Testis (tissue), 3 donors: ENCODE data around the gene DUSP22. TPM values are rescaled to one million over a fixed set of nuclear protein-coding genes. Genes with fewer than 3 reads are reported as not detected.

Experiments
- DNase-seq: peaks from one replicate; pipeline ENCODE4 v3.0.0-alpha.2; 2019
- H3K27ac ChIP-seq, 2 donors: fragments of 200-600 bp; sonication (generic); one replicate each; pipeline ENCODE4 v1.5.1; 2019
- H3K27me3 ChIP-seq: fragments of 200-600 bp; sonication (generic); one replicate; pipeline ENCODE4 v1.5.1; 2019
- H3K36me3 ChIP-seq: fragments of 200-600 bp; sonication (generic); one replicate; pipeline ENCODE4 v1.5.1; 2017; ENCODE audit warnings: low read depth; ENCODE audit errors: missing control alignments
- H3K4me1 ChIP-seq: fragments of 200-600 bp; sonication (generic); one replicate; pipeline ENCODE4 v1.5.1; 2019
- H3K4me3 ChIP-seq, 2 donors: fragments of 200-600 bp; sonication (generic); one replicate each; pipeline ENCODE4 v1.5.1; 2017 to 2019
- H3K9me3 ChIP-seq: fragments of 200-600 bp; sonication (generic); one replicate; pipeline ENCODE4 v1.5.1; 2017
- POLR2A ChIP-seq: fragments of 450-650 bp; IDR thresholded peaks from one replicate; pipeline ENCODE4 v1.6.1; 2017; ENCODE audit warnings: antibody characterized with exemption, mild to moderate bottlenecking, moderate library complexity
- WGBS, 2 donors: methylation state at CpG; one replicate each; pipeline ENCODE4 v1.1.5; 2018; 5-methylcytosine and 5-hydroxymethylcytosine counted together
- intact Hi-C: fragments of 100-400 bp; cut with DNase I; formaldehyde crosslinking; loops from one replicate; pipeline ENCODE4 v1.15.1; 2023; ENCODE audit warnings: low total_unique reads
- polyA plus RNA-seq: library from polyadenylated mRNA; stranded (reverse); fragments of 350-450 nt; fragmentation: Illumina TruSeq; extraction: RNeasy Lipid Tissue Mini Kit (QIAGEN cat#74804); gene quantifications from one replicate; pipeline ENCODE4 v1.2.3, GENCODE V29; 2014; ENCODE audit warnings: low read depth, low replicate concordance; ENCODE audit not compliant: insufficient read depth
- total RNA-seq, 2 donors: library from RNA; depleted of rRNA; stranded (reverse); fragments of >200 nt; gene quantifications; one replicate each; pipeline ENCODE4 v1.2.3, GENCODE V29; 2016
- TF ChIP-seq, protein P1 (sequence below), 3 experiments: fragments of 450-650 bp in 2 of 3; fragments of 200-600 bp in 1 of 3; sonication (generic) in 1 of 3; IDR thresholded peaks; one replicate each; pipeline ENCODE4 v1.5.1; 2016 to 2019; ENCODE audit warnings: antibody characterized with exemption in 3 of 3, mild to moderate bottlenecking in 2 of 3, moderate library complexity in 1 of 3

The DUSP22 gene
- total and polyA plus RNA-seq, 3 donors from 2014 or later: 112 to 158 (median 129) TPM

DNA sequence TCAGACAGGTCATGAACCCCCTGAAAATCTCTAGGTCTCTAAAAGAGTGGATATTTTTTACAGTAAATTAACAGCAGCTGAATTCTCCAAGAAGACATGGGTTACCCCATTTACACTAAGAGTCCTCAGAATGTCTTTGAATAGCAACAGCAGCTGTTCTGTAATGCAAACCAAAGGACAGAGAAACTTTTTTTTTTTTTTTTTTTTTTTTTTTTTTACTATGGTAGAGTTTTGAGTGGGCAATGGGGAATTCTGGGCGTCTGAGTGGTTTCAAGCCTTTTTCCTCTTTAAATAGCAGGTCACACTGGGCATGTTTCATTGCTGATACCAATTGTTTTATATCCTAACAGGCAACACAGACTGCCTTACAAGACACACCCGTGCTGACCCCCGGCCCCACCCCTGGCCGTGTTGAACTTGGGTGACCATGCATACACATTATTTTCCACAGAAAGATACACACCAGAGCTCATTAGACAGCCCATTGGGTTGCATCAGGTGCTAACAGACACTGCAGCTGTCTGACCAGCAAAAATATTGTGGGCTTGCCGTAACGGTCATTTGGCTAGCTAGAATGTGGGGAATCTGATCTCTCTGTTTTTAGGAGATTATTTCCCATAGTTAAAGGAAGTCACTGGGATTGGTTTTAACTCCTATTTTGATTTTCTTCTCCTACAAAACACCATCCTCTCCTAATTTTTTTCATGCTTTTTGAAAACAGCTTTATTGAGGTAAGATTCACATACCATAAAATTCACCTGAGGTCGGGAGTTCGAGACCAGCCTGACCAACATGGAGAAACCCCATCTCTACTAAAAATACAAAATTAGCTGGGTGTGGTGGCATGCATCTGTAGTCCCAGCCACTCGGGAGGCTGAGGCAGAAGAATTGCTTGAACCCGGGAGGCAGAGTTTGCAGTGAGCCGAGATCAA lies 72.6 kb downstream of the DUSP22 start:
- Histone ChIP-seq H3K27ac (no peak overlapping the region), H3K4me3 (no peak overlapping the region), H3K4me1 (no peaks in the 10 kb centered on the region), H3K27me3 (no peaks in the 10 kb centered on the region), H3K36me3 (no peaks in the 10 kb centered on the region), H3K9me3 (no peaks in the 10 kb centered on the region)
- no peak for DNase-seq
- intact Hi-C loops: no loop called here
- WGBS, 2 donors: 71 to 77% methylated on average over 11 of the region's 11 CpGs
- no peak for TF ChIP-seq POLR2A
- TF ChIP-seq, protein P1, sequence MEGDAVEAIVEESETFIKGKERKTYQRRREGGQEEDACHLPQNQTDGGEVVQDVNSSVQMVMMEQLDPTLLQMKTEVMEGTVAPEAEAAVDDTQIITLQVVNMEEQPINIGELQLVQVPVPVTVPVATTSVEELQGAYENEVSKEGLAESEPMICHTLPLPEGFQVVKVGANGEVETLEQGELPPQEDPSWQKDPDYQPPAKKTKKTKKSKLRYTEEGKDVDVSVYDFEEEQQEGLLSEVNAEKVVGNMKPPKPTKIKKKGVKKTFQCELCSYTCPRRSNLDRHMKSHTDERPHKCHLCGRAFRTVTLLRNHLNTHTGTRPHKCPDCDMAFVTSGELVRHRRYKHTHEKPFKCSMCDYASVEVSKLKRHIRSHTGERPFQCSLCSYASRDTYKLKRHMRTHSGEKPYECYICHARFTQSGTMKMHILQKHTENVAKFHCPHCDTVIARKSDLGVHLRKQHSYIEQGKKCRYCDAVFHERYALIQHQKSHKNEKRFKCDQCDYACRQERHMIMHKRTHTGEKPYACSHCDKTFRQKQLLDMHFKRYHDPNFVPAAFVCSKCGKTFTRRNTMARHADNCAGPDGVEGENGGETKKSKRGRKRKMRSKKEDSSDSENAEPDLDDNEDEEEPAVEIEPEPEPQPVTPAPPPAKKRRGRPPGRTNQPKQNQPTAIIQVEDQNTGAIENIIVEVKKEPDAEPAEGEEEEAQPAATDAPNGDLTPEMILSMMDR (IDR thresholded peaks at IDR 0.05): no peak

DNA sequence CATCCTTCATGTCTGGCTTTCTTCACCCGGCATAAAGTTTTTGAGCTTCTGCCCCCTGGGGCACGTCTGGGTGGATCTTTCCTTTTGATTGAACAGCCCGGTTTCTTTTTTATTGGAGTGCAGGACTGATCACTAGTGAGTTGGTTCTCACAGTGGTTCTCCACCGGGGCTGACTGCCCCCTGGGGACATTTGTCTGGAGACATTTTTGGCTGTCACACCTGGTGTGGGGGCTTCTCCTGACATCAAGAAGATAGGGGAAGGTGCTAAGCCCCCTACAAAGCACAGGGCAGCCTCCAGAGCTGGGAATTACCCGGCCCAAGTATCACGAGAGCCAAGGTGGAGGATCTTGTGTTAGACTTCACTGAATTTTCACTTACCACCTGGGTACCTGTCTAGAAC lies 73.5 kb downstream of the DUSP22 start:
- no peak overlapping the region for H3K27ac ChIP-seq
- H3K4me1 ChIP-seq: no peaks in the 10 kb centered on the region
- no peak for DNase-seq
- TF ChIP-seq, protein P1 (IDR thresholded peaks at IDR 0.05): no peak
- no peak for TF ChIP-seq POLR2A
- H3K9me3 ChIP-seq: no peaks in the 10 kb centered on the region
- no peaks in the 10 kb centered on the region for H3K36me3 ChIP-seq
- WGBS, 2 donors: 75 to 76% methylated on average over 6 of the region's 6 CpGs
- no peak overlapping the region for H3K4me3 ChIP-seq
- intact Hi-C loops: no loop called here
- H3K27me3 ChIP-seq: no peaks in the 10 kb centered on the region

DNA sequence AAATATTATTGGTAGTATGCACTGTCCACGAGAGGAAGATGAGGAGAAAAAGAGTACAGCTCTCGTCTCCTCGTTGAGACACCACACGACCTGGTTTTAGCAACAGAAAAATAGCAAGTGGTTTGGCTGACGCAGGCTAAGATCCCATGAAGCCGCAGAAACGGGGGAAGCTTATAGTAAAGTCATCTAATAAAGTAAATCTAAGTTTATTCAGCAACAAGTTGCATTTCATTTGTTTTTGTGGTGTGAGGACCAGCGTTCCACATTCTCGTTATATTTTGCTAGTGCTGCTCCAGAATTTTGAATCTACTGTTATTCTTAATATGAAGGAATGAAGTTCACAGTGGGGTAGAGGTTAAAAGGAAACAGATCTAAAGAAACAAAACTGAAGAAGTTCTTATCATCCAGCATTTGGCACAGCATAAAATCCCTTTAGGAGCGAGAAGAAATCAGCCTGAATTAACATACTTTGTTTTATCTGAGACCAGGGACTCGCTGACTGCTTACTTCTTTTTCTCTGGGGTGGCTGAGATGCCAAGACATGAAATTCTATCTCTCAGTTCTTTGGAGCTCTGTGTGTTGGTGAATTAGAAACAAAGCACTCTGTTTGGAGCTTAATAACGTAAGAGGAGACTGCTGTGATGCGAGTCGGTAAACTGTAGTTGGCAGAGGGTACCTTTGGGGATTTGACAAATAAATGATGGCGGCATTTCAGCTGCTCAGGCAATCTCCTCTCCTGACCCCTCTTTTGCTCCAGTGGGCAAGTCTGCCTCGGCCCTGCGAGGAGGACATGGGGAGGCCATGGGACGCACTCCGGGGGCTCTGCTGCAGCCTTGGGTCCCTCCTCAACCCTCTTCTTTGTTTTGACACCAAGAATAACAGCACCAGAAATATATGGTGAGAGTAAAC lies 74.4 kb downstream of the DUSP22 start:
- intact Hi-C loops: no loop called here
- no peak overlapping the region for H3K4me3 ChIP-seq
- 61 to 63% methylated on average over 19 of the region's 19 CpGs for WGBS, 2 donors
- H3K36me3 ChIP-seq: no peaks in the 10 kb centered on the region
- no peak for TF ChIP-seq POLR2A
- TF ChIP-seq, protein P1 (IDR thresholded peaks at IDR 0.05): no peak
- DNase-seq: no peak
- no peaks in the 10 kb centered on the region for H3K4me1 ChIP-seq
- no peaks in the 10 kb centered on the region for H3K9me3 ChIP-seq
- H3K27me3 ChIP-seq: no peaks in the 10 kb centered on the region
- H3K27ac ChIP-seq: no peak overlapping the region

DNA sequence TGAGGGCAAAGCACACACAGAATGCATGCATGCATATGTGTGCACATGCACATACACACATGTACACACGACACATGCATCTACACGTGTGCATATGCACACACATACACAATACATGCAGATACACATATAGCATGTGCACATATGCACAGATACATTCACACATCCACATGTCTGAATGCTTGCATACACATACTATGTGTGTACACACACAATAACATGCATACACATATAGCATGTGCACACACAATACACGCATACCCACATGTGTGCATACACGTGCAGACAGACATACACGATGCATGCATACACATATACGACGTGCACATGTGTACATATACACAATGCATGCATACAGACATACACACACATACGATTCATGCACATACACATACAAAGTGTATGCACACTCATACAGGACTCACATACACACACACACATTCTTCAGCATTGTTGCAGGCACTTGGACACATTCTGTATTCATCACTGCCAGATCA lies 75.1 kb downstream of the DUSP22 start:
- Histone ChIP-seq H3K4me3 (no peak overlapping the region), H3K27ac (no peak overlapping the region), H3K9me3 (no peaks in the 10 kb centered on the region), H3K4me1 (no peaks in the 10 kb centered on the region), H3K27me3 (no peaks in the 10 kb centered on the region), H3K36me3 (no peaks in the 10 kb centered on the region)
- 76 to 78% methylated on average over 8 of the region's 8 CpGs for WGBS, 2 donors
- TF ChIP-seq POLR2A: no peak
- TF ChIP-seq, protein P1 (IDR thresholded peaks at IDR 0.05): no peak
- intact Hi-C loops: no loop called here
- DNase-seq: no peak
